HG03175 (cell line): ENCODE measurements around the gene GABRB1.

ENCODE experiments used
- ATAC-seq: cut with Tn5 transposase; IDR thresholded peaks from one replicate; pipeline ENCODE4 v1.9.1; 2021; ENCODE audit warnings: mild to moderate bottlenecking, moderate library complexity; ENCODE audit not compliant: unreplicated experiment

GABRB1 gene

DNA sequence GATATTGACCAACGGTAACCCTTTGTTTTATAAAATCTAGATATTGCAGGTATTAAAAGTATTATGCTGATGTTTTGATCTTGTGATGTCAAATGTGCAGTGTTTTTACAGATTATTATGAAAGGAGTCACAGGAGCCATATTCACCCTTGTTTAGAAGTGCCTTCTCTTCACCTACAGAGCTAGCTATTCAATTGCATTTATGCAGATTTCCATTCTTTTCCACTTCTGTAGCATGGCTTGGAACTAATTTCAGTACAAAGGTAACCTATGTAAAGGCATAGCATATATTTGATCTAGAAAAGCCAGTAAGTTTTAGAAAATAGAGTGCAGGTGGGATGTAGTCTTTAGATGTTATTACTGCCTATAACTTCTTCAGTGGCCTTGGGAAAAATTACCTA is 176.2 kb downstream of the GABRB1 start:
- ATAC-seq = no peak

DNA sequence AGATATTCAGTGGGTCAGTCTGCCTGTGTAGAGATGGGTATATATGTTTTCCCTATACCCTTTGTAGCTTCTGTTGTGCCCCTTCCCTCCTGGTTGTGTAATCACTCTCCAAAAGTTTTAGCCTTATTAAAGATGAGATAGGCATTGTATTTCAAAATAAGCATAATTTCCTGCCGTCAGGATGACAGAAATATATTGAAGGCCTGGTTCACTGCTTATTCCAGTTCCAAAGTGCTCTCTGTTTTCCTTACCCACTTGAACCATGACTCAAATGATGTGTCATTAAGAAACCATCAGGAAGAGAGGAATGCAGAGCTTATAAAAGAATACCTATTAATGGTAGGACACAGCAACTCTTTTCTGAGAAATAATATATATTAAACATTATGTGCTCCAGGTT is 178.5 kb downstream of the GABRB1 start:
- ATAC-seq = no peak

DNA sequence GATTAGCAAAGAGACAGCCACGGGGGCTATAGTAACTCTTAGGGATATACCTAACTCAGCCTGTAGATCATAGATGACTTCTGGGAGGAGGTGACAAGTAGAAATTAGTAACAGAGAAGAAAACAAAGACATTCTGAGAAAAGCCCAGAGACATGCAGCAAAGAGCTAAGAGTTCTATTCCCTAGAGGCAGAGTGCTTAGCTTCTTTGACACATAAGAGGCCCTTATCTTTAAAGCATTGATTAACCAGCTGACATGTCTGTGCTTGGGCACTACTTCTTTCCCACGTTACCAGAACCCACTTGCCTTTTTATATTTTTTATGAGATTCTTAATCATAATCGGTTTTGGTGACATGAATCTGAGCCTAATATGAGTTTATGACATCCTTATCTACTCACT is 179.5 kb downstream of the GABRB1 start:
- ATAC-seq = no peak

DNA sequence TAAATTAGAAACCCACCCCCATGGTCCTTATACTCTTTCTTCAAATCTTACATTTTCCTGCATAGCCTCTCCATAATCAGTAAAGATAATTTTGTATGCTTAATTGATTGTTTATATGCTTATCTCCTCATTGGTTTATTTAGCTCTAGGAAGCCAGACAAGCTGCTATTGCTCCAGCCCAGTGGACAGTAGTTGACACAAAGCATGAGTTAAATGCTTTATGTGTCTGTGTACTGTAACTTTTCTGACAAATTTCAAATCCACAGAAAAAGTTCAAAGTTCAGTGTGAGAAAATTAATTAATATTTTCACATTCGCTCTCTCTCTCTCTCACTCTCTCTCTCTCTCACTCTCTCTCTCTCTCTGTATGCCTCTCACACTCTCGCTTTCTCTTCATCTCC is 181.7 kb downstream of the GABRB1 start:
- ATAC-seq = no peak

DNA sequence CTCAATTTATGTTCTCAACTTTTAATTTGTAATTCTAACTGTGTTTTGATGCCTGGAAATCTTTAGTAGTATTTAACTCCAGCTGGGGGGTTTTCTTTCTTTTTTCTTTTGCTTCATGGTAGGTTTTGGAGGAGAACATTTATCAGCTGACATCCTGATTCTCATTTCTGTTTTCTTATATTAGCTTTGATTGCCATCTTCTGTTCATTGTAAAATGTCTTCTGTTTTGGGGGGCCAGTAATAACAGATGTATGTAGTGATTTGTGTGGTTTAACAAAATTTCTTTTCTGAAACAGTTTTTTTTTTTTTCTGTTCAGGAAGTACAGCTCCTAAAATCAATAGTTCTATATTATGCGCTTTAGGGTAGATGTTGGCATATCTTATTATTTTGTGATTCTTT is 182.2 kb downstream of the GABRB1 start:
- ATAC-seq = no peak

DNA sequence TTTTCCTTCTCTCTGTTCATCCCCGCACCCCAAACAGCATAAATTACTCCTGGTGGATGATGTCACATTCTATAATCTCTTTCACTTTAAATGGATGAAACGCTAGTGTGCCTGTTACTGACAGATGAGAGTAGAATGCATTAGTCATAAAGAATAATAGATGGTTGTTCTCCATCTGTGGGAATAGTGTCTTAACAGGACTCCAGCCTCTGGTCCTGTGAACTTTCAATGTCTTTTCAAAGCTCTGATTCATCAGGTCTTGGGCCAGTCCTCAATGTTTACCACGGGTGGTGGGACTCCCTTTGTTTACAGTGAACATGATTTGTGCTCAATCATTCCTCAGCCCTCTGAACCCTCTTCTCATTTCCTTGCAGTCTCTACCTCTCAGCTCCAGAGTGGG is 182.6 kb downstream of the GABRB1 start:
- ATAC-seq = no peak

DNA sequence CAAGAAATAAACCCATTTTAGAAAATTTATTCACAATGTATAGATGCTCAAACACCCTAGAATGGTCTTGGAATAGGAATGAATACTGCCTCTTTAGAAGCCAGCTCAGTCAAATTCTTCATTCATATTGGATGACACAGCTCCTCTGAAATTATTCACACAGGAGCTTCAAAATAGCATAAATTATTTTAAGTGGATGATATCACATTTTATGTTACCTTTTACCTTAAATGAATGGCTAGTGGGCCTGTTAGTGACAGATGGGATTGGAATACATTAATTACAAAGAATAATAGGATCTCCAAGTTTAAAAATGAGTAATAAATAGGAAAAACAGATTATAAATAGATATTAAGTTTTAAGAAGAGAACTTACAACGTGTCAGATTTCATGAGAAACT is 184.4 kb downstream of the GABRB1 start:
- no peak for ATAC-seq

DNA sequence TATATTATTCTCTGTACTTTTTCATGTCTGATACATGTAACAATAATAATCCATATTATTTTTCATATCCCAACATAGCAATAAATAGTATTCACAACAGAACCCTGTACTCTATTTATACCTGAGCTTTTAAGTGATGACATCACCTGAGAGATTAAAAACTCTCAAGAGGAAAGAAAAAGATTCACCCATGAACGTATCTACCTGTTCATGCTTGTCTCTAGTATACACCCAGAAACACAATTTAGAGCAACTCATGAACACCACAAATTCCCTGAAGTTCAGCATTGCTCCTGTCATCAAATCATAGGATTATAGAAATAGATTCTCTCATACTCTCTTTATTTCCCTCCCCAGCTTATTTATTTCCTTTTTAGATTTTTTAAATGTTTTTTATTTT is 185.9 kb downstream of the GABRB1 start:
- no peak for ATAC-seq

DNA sequence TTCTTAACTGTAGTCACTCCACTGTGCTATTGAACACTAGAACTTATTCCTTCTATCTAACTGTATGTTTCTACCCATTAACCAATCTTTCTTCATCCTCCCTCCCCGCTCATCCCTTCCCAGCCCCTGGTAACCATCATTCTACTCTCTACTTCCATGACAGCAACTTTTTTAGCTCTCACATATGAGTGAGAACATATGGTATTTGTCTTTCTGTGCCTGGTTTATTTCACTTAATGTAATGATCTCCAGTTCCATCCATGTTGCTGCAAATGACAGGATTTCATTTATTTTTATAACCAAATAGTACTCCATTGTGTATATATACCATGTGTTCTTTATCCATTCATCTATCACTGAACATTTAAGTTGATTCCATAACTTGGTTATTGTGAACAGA is 186.5 kb downstream of the GABRB1 start:
- no peak for ATAC-seq

DNA sequence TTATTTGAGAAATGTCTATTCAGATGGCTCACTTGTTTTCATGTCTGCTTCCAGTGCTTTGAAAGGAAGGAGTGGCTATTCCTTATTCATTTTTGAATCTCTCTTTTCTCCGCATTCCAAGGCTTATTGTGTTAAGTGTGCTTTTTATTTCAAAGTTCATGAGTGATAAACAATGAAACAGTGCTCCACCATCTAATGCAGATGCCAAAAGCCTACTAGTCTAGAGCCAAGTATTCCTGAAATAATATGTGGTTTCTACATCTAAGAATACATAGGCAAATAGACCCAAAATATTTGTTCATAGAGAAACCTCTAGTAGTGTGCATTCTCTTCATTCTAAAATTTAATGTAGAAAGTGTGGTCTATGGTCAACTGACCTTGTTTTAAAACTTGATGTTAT is 187.3 kb downstream of the GABRB1 start:
- ATAC-seq = no peak

DNA sequence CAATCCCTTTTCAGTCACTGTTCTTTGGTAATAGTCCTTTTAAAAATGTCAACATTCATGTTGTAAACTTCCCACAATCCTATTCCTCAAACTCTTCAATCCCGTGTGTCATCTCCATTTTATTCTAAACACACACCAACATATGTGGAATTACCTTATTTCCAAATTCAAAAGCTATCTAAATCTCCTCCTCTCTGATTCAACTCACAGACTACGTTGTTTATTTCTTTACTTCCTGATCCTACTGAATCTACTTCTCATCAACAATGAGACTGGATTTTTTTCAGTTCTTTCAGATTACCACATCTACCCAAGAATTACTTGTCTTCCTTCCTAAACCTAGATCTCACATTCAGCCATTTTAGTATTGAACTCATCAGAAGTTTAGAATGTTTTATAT is 188.2 kb downstream of the GABRB1 start:
- no peak for ATAC-seq

DNA sequence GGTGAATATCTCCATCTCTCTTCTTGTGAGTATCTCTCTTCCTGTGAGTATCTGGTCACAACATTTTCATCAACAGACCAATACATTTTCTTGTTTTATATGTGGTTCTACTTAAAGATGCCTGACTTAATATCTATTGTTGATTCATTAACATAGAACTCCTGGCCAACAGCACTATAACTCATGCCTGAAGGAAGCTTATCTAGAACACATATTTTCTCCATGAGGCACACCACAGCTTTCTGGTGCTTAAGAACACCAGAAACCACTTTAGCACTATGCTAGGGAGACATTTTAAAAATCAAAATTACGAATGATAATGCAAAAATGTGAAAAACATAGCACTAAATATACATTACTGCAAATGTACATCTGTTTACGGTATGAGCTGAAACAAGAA is 190.4 kb downstream of the GABRB1 start:
- no peak for ATAC-seq

DNA sequence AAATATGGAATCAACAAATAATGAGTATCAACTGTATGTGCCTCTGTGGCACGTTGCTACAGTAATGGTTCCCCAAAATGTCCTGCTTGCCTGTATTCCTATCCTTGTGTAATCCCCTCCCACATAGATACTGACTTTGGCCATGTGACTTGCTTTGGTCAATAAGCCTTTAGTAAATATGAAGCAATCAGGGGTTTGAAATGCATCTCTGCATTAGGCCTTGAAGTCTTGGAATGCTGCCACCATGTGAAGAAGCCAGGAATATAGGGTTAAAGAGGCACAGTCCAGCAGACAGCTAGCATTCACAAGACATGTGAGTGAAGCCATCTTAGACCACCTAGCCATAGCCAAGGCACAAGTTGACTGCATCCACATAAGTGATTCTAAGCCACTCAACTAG is 190.9 kb downstream of the GABRB1 start:
- no peak for ATAC-seq

DNA sequence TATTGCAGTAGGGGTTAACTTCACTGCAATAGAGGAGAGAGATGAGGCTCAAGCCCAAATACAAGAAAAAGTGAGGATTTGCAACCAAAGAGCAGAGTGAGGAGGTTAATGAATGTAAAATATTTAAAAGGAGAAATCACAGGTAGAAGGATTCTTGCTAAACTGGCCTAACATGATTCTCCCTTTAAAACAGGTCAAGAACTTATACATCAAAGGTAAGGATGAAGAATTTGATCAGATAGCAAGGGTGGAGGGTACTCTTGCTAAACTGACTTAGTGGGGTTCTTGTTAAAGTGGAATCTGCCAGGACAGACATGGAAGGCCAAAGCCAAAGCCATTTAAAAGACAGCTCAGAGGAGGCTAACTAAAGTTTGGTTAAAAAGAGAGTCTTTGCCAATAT is 193.0 kb downstream of the GABRB1 start:
- ATAC-seq = no peak

DNA sequence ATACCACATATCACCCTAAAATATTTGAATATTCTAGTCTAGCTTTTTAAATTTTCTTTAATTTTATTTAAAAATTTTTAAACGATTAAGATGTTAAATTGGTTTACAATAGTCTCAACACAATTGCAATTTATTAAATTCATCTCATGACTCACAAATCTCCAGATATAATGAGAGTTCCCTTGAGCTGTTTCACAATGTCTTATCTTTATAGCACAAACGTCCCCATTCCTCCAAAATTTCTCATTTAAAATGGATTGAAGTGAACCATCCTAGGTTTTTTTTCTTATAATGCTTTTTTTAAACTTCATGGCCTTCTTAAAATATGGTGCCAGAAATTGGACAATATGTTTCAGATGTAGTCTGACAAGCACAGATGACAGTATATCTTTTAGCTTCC is 204.4 kb downstream of the GABRB1 start:
- no peak for ATAC-seq

DNA sequence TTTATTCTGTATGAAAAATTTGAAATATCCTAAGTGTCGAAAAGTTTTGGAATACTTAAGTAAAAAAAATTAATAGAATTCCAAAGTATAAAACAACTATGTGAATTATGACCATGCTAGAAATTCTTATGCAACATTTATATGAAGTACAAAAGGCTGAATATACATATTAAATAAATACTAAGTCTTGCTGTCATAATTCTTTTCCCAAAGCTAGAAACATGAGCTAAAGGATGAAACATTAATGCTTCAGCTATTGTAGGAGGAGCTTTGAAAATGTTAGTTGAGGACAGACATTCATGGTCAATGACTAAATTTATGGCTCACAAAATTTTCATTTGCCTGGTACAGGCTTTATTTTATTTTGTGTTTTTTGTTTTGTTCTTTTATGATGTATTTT is 207.3 kb downstream of the GABRB1 start:
- ATAC-seq = no peak

DNA sequence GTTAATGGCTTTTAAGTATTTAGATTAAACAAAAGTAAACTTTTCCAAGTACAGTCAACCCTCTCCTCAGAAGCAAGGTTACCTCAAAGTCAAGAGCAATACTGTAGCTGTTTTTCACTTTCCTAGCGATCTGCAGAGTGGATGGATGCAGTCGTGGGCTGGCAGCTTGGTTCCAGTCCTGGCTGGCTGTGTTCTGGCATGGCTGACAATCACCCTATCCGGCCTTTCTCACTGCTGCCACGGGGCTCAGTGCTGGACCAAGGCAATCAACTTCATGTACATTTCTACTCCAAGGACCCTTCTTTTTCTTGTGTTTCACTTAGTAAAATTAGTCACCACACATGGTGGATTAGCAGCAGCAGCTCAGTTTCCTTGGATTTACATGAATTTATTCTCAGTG is 208.3 kb downstream of the GABRB1 start:
- no peak for ATAC-seq

DNA sequence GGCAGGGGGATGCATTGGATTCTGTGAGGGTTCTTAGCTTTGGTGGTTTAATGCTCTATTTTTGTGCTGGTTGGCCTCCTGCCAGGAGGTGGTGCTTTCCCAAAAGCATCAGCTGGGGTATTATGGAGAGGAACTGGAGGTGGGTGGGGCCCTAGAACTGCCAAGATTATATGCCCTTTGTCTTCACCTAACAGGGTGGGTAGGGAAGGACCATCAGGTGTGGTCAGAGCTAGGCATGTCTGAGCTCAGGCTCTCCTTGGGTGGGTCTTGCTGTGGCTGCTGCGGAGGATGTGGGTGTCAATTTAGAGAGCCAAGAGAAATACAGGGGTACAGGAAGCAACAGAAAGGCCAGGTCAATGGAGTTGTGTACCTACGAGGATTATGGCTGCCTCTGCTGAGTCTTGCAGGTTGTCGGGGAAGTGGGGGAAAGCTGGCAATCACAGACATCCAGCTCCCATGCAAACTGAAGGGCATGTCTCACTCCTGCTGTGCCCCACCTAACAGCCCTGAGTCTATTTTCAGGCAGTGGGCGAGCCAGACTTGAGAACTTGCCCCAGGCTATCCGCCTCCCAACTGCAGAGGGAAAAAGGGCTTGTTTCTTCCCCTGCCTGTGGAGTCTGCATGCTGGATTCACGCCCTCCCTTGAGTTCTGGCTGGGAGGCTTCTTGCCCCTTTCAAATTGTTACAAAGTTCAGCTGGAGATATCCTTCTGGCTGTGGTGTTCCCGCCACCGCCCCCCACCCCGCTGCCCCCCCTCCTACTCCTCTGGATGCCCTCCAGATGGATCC is 220.2 kb downstream of the GABRB1 start:
- ATAC-seq = no peak

DNA sequence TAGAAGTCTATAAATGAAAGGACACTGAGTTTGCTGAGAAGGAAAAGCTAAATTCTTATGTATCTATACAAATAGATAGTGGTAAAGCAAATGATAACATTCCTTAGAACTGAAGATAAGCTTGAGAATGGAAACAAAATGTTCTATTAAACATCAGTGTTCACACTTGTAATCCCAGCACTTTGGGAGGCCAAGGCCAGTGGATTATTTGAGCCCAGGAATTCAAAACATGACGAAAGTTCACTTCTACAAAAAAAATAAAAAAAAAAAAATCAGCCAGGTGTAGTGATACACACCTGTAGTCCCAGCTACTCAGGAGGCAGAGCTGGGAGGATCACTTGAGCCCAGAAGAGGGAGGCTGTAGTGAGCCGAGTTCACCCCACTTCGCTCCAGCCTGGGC is 232.4 kb downstream of the GABRB1 start:
- ATAC-seq = no peak

DNA sequence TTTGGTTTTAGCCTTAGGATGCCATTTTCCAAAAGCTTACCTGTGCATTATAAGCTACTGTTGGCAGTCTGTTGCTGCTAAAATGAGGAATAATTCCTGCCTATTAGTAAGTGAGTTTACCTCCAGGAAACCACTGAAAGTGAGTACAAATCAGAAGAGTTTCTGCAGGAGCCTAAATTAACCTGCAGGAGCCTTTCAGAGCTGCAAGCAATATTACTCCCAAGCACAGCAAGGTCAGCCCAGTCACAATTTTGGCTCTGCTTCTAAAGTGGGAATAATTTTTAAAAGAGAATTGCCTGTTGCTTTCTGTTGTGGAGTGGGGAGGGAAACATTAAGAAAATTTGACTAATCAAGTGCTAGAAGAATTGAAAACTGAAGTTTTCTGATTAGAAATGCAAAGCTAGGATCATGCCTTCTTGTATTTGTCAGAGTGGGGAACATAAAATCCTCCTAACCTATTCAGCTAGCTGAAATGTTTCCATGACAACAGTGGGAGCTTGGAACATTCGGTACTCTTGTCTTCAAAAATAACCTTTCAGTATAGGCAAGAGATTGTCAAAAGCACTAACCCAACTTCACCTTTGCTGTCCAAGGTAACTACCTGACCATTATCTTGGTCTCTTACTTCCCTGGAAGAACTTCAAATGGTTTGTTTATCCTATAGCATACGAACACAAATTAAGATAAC is 239.0 kb downstream of the GABRB1 start:
- no peak for ATAC-seq

DNA sequence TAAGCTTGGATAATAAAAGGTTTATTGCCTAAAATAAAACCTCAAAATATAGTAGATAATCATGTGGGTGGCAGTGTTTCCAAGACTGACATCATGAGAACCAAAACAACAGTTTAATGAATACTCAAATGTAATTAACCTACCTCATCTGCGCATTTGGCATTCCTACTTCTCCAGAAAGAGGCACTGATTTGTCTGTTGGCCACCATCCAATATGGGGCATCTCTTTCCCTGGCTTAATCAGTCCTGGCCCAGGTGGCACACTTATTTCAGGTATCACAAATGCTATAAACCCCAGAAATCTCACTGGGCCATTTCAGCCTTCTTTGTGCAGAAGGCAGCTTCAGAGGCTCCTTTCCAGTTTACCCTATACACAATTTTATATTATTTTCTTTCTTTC is 239.9 kb downstream of the GABRB1 start:
- ATAC-seq = no peak

DNA sequence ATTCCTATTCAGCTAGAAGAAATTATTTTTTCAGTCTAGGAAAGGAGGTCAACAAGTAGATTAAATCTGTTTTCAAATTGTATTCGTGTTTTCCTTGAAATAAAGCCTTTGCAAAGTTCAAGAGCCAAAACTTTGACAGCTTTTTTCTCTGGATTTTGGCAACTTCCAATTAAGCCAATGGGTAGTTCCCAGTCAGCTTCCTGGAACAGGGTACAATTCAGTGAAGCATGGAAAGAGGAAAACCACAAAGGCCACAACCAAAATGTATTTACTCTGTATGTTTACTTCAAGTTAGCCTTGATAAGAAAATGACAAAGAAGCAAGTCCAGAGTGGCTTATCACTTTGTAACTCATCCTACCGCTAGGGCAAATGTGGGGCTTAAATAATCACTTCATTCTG is 243.5 kb downstream of the GABRB1 start:
- no peak for ATAC-seq

DNA sequence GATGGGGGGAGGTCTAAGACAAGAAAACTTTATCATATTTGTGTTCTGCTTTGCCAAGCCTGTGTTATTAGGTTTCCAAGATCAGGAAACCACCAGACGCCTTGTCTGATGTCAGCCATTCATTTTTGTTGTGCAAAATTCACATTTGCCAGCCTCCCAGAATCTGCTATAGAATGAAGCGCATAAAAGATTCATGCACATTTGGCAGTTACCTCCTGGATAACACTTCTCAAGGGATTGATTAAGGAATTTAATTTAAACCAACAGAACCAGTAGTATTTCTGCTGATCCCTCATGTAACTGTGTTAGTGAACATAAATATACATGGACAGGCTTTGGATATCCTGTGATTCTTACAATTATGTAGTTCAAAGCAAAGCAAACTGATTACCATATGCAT is 244.2 kb downstream of the GABRB1 start:
- no peak for ATAC-seq
